Sciatic nerve (tissue), 2 donors: ENCODE measurements around the gene SNX19. TPM values are rescaled to one million over a fixed set of nuclear protein-coding genes. Genes with fewer than 3 reads are reported as not detected.

ENCODE experiments used
- ATAC-seq: fragments of 200-7000 bp; cut with Tn5 transposase; one replicate; pipeline ENCODE4 v1.9.1; 2020; ENCODE audit warnings: mild to moderate bottlenecking, moderate library complexity
- DNase-seq: peaks from one replicate; pipeline ENCODE4 v3.0.0-alpha.2; 2020; ENCODE audit warnings: low spot score
- intact Hi-C: fragments of 100-400 bp; cut with DNase I; formaldehyde crosslinking; loops from one replicate; pipeline ENCODE4 v1.14.2; 2022
- total RNA-seq: library from RNA; stranded (reverse); fragmentation: NEBNext Ultra II Directional; extraction: Animal tissue kit (Norgen Biotek cat#: 25700); gene quantifications from one replicate; pipeline ENCODE4 v1.2.1, GENCODE V29; 2021
- donor health status: DM: no; HTN: no; CAD: no.
- donor health status: DM: no; HTN: no; CAD: no.

Gene SNX19
- total RNA-seq, 1 donor from 2014 or later = 50.7 TPM

GRCh38 chr11:130908770-130909625, 7.3 kb downstream of the SNX19 start:
- ATAC-seq (no peak), DNase-seq (no peak)
- intact Hi-C loops = no loop called here

- intact Hi-C loops = no loop called here
- DNase-seq (no peak), ATAC-seq (no peak)
Observed at GRCh38 chr11:130908061-130908460, 8.2 kb downstream of the SNX19 start.

GRCh38 chr11:130907229-130907628, 9.1 kb downstream of the SNX19 start:
- intact Hi-C loops = no loop called here
- DNase-seq (no peak), ATAC-seq (no peak)

GRCh38 chr11:130906616-130907015, 9.7 kb downstream of the SNX19 start:
- intact Hi-C loops = no loop called here
- no peak for ATAC-seq
- DNase-seq = no peak

GRCh38 chr11:130905512-130905911, 10.8 kb downstream of the SNX19 start:
- intact Hi-C loops = no loop called here
- ATAC-seq = no peak

GRCh38 chr11:130904380-130904779, 11.9 kb downstream of the SNX19 start:
- intact Hi-C loops = no loop called here
- DNase-seq (no peak), ATAC-seq (no peak)

More at GRCh38 chr11:130905512-130905911, 10.8 kb downstream of the SNX19 start:
- no peak for DNase-seq

GRCh38 chr11:130902380-130902779, 13.9 kb downstream of the SNX19 start:
- intact Hi-C loops = no loop called here
- DNase-seq (no peak), ATAC-seq (no peak)

GRCh38 chr11:130899106-130899505, 17.2 kb downstream of the SNX19 start:
- intact Hi-C loops = no loop called here
- ATAC-seq (no peak), DNase-seq (no peak)

- ATAC-seq (peak; percentile 96), DNase-seq (peak; percentile 82)
- intact Hi-C loops = no loop called here
Observed at GRCh38 chr11:130897262-130898182, 18.8 kb downstream of the SNX19 start.

GRCh38 chr11:130894322-130895025, 21.8 kb downstream of the SNX19 start:
- DNase-seq = peak; percentile 81

GRCh38 chr11:130892861-130893260, 23.4 kb downstream of the SNX19 start:
- DNase-seq (no peak), ATAC-seq (no peak)
- intact Hi-C loops = loop anchor here (2.0 kb wide), 1 partner anchor 48 kb away; no protein-coding TSS in a partner anchor

More at GRCh38 chr11:130894322-130895025, 21.8 kb downstream of the SNX19 start:
- peak; percentile 45 for ATAC-seq
- intact Hi-C loops = no loop called here

- no peak for ATAC-seq
- intact Hi-C loops = no loop called here
- DNase-seq = no peak
Observed at GRCh38 chr11:130891326-130891725, 25.0 kb downstream of the SNX19 start.

GRCh38 chr11:130890039-130890745, 26.1 kb downstream of the SNX19 start:
- intact Hi-C loops = no loop called here
- DNase-seq (no peak), ATAC-seq (no peak)

- DNase-seq (no peak), ATAC-seq (no peak)
- intact Hi-C loops = no loop called here
Observed at GRCh38 chr11:130888790-130889189, 27.5 kb downstream of the SNX19 start.

GRCh38 chr11:130886704-130887103, 29.6 kb downstream of the SNX19 start:
- ATAC-seq (no peak), DNase-seq (no peak)
- intact Hi-C loops = no loop called here

- ATAC-seq (no peak), DNase-seq (no peak)
- intact Hi-C loops = no loop called here
Observed at GRCh38 chr11:130882138-130882551, 34.1 kb downstream of the SNX19 start.

- intact Hi-C loops = no loop called here
- DNase-seq (no peak), ATAC-seq (no peak)
Observed at GRCh38 chr11:130881475-130882137, 34.7 kb downstream of the SNX19 start.

GRCh38 chr11:130879836-130880235, 36.4 kb downstream of the SNX19 start:
- DNase-seq = no peak
- intact Hi-C loops = no loop called here
- no peak for ATAC-seq
